Fibroblast of gingiva (primary cell): ENCODE measurements around the gene TFAM.

ENCODE experiments used
- DNase-seq: peaks from one replicate; pipeline ENCODE4 v3.0.0-alpha.2; 2011; ENCODE audit warnings: low read depth

Gene TFAM

DNA sequence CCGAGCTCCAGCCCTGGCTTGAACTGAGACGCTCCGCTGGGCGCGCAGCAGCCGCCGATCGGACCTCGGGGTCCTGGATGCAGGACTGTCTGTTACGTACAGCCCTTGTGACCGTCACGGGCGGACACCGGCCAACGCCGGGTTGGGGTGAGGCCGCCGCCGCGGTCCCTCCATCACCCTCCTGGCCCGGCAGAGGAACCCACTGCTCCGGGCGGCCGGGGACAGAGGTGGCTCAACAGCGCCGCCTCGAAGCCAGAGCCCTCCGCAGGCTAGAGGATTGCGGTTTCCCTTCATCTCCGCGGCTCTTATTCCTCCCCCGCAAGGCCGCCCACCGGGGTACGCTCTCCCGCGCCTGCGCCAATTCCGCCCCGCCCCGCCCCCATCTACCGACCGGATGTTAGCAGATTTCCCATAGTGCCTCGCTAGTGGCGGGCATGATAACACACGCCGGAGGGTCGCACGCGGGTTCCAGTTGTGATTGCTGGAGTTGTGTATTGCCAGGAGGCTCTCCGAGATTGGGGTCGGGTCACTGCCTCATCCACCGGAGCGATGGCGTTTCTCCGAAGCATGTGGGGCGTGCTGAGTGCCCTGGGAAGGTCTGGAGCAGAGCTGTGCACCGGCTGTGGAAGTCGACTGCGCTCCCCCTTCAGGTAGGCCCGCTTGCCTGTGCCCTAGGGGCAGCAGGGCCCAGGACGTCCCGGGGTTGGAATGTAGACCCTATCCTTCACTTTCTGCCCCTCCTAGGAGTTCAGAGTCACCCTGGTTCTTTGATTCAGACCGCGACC lies at the start of gene TFAM:
Gene TFAM, plus strand, starts transcription at position 412 of the 785 bp plus-strand sequence. Its CDS starts 138 bp downstream, at position 550.
- DNase-seq = peak; percentile 90

DNA sequence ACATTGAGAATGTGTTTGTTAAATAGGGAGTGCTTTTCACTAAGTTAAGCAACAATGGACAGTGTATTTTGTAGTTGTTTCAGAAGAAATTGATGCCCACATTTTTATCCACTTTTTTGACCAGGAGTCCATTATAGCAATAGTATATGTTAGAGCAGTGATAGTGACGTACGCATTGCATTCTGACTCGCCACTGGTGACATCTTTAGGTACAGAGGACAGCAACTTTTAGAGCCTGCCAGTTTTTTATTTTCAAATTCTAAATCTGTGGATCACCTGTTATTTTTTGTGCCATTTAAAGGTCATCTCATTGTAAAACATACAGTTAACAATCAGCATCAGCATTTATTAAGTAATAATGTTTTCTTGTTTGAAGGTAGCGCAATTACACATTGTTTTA lies 49.0 kb upstream of the TFAM start:
- DNase-seq = no peak

GRCh38 chr10:58341422-58341821 lies 43.8 kb upstream of the TFAM start:
- no peak for DNase-seq

- DNase-seq = no peak
Measured at GRCh38 chr10:58341947-58342346, 43.3 kb upstream of the TFAM start.

DNA sequence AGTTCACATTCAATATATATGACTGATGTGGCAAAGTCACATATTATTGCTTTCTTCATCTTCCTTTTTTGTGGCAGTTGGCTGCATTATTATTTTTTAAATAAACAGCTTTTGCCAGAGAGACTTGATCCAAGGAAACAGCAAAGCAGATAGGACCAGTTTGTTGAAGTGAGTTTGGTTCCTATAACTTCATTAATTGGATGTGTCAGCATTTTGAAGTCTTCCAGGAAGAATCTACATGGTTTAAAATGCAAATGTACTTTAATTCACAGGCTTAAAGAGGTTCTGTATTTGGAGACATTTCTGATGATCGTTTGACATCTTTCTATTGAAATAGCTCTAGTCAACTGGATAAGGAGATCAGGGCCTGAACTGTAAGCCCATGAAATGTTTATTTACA lies 37.2 kb upstream of the TFAM start:
- no peak for DNase-seq

- DNase-seq = no peak
Measured at GRCh38 chr10:58348571-58349033, 36.6 kb upstream of the TFAM start.

DNA sequence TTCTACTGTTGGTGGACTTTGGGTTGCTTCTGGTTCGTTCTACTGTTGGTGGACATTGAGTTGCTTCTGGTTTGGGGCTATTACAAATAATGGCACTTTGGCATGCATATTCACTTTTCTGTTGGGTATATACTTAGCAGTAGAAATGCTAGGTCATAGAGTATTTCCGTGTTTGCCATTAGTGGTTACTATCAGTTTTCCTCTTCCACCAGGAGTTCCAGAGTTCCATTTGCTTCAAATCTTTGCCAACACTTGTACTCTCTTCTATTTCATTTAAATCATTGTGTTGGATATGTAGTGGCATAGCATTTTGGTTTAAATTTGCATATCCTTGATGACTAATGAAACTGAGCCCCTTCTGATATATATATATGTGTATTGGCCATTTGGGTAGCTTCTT lies 35.2 kb upstream of the TFAM start:
- no peak for DNase-seq

DNA sequence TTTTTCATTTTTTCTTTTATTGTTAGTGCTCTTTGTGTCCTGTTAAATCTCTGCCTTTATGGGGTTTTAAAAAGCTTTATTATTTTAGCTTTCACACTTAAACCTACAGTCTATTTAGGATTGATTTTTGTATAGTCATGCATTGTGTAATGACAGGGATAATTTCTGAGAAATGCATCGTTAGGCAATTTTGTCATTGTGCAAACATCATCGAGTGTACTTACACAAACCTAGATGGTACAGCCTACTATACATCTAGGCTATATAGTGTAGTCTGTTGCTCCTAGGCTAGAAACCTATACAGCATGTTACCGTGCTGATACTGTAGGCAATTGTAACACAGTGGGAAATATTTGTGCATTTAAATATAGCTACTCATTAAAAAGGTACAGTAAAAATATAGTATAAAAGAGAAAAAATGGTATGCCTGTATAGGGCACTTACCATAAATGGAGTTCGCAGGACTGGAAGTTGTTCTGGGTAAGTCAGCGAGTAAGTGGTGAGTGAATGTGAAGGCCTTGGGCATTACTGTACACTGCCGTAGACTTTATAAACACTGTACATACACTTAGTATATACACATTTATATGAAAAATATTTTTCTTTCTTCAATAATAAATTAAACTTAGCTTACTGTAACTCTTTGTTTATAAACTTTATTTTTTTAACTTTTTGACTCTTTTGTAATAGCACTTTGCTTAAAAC lies 34.4 kb upstream of the TFAM start:
- peak; percentile 55 for DNase-seq

DNA sequence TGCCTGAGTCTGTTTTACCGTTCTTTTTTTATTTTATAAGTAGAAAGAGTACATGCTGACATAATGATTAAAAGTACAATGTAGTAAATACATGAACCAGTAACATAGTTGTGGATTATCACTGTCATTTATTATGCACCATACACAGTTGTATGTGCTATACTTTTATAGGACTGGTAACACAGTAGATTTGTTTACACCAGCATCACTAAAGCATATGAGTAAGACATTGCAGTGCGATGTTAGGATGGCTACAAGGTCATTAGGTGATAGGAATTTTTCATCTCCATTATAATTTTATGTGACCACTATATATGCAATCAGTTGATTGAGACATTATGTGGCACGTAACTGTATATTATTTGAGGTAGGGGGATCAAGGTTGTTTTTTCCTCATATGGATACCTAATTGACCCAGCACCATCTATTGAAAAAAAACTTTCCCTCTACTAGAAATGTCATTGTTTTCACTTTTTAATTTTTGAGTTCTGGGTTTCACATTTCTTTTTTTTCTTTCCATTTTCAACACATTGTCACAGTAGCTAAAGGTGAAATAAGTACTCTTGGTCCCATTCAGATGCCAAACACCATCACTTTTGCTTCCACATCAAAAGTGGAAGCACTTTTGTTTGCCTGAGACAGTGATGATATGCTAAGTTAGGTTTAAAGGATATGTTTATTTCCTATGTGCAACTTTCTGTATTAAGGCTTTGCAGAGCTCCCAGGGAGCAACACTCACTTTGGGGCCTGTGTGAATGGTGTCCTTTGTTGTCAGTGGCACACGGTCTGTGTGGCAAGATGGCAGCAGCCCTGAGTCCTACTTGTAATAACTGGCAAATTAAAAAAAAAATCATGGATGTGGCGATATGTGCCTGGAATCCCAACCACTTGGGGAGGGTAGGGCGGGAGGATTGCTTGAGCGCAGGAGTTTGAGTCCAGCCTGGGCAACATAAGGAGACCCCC lies 33.3 kb upstream of the TFAM start:
- DNase-seq = no peak

GRCh38 chr10:58352956-58353610 lies 32.1 kb upstream of the TFAM start:
- no peak for DNase-seq

DNA sequence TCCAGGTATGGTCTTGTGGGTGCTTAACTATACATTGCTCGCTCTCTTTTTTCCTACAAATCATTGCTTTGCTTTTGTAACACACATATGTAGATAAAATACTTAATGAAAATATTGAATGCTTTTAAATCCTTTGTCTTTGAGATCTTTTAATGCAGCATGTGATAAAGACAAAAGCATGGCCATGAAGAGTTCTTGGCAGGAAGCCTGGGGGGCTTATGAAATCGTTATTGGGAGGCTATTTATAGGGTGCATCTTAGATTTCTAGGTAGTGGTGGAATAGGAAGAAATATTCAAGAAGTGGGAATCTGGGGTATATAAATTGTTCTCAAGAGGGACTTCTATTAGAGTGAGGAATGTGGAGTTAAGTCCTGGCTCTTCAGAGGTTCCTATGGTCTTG lies 28.5 kb upstream of the TFAM start:
- no peak for DNase-seq

DNA sequence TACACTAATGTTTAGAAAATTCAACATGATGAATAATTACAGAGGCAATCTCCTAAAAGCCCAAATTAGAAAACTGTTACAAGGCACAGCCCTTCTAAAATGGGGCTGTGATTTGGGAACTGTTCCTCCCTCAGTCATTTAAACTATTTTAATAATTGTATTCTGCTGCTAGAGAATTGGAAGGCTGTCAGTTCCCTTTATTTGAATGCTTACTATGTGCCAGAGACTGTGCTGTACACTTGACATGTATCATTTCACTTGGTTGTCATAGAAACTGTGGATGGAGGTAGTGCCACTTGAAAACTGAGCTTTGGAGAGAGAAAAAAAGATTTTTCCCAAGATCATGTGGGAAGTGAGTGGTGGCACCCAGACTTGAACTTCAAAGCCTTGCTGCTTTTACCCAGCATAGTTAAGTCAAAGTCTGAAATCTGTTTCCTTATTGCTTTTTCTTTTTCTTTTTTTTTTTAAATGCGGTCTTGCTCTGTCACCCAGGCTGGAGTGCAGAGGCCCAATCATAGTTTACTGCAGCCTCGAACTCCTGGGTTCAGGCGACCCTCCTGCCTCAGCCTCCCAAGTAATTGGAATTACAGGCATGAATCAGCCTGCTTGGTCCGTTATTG lies 26.8 kb upstream of the TFAM start:
- DNase-seq = no peak

- DNase-seq = no peak
Measured at GRCh38 chr10:58358947-58359346, 26.3 kb upstream of the TFAM start.

GRCh38 chr10:58359541-58359940 lies 25.7 kb upstream of the TFAM start:
- DNase-seq = no peak

- no peak for DNase-seq
Measured at GRCh38 chr10:58360412-58361004, 24.7 kb upstream of the TFAM start.

DNA sequence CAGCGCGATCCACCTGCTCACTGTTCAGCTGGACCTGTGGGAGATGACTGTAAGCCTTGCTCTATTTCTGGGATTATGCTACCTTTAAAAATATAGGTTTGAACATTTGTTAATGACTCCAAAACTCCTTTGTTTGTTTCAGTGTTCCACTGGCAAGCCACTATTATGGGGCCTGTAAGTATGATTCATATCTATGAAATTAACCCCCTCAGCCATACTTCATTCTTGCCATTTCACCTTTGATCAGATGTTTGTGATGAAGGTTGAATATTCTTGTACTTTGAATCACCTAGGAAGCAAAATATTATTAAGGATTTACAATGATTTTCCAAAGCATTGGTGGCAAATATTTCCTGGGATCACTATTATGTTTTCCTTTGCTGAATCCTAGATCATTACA lies 23.9 kb upstream of the TFAM start:
- DNase-seq = no peak

DNA sequence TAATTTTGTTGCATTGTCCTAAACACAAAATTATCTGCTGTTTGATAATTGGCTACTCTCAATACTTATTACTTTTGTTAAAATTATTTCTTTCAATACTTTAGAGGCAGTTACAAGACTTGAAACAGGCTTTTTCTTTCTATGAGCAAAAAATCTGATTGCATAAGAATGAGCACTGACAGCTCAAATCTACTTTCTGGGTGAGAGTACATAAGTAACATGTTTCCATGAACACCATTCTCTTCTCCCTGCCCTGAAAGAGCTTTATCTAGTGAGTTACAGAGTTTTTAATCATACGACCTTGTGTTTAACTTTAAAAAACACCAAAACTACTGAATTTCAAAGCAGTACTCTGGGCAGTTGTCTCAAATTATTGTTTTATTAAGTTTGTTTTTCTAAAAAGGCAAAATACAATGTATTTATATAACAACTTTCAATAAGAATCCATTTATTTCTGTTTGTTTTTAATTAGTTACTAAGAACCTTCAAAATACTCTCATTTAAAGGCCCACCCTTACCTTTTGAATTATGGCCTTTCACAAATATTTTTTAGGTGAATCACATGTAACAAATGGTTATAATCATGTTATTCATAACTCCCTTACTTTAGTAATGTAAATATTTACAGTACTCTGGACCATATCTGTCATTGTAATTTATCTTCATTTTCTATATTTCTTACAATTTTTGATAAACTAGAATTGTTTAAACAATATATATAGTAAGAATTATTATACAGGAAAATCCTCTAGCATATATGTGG lies 23.0 kb upstream of the TFAM start:
- peak; percentile 11 for DNase-seq

GRCh38 chr10:58367069-58367468 lies 18.1 kb upstream of the TFAM start:
- DNase-seq = no peak

DNA sequence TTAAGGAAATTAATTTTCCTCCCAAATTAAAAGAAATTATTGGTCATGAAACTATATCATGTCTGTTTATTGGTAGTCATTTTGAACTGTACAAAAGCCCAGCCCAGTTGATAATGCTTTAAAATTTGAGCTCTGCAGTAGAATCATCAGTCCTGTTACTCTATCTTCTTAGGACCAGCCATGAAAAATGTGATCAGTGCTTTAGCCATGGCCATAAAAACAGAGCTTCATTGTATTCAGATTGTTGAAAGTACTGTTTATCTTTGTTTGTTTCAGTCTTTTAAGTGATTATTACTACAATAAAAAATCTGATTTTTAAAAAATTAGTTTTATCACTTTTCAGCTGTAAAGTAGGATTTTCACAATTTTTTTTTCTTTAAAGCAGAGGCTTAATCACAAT lies 13.7 kb upstream of the TFAM start:
- DNase-seq = no peak
